ENCODE data around the gene GRID1. TPM values are rescaled to one million over a fixed set of nuclear protein-coding genes. Genes with fewer than 3 reads are reported as not detected.

The GRID1 gene
- total and polyA plus RNA-seq, 8 donors = 0.31 to 8.5 (median 1.0) TPM; not detected in 1

DNA sequence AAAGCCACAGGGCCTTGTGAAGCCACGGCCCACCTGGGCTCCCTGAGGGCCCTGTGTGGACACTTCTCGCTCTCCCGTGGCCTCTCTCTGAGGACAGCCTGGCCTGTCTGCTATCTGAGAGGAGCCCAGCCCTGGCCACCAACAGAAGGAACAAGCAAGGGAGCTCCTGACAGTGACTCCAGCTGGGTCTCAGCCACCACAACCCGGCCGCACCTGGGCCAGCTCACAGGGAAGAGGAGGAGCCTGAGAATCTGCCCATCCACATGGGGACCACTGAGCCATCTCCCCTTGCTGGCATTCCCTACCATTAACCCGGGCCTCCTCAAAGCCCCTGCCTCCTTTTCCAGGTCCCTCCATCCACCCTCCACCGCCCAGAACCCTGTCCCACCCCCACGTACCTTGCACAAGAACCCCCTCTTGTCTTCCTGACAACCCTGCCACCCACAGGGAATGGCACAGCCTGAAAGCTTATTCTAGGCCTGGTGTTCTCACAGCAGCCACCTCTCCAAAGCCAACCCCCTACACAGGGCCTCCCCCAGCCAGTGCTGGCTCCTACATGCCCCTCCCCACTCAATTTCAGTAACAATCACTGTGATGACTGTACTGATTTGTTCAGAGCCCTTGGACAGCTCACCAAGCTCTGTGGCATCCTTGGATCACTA is 120.2 kb downstream of the GRID1 start:
- 58 to 76% (median 66%) methylated on average over 3 to 8 of the region's 8 CpGs for WGBS, 5 donors
- Histone ChIP-seq H3K4me3 (no peak overlapping the region), H3K27me3 (peaks cover 0 to 5% (median 0%) of the 10 kb centered on the region in 3 donors), H3K9me3 (peaks cover 0 to 7% (median 2%) of the 10 kb centered on the region in 4 donors), H3K4me1 (no peaks in the 10 kb centered on the region), H3K27ac (no peak overlapping the region), H3K36me3 (no peaks in the 10 kb centered on the region)
- intact Hi-C loops (cut with DNase I; ENCODE audit: low total_unique reads) = no loop called here
- DNase-seq = no peak
- TF ChIP-seq POLR2A (IDR thresholded peaks at IDR 0.05) = no peak

DNA sequence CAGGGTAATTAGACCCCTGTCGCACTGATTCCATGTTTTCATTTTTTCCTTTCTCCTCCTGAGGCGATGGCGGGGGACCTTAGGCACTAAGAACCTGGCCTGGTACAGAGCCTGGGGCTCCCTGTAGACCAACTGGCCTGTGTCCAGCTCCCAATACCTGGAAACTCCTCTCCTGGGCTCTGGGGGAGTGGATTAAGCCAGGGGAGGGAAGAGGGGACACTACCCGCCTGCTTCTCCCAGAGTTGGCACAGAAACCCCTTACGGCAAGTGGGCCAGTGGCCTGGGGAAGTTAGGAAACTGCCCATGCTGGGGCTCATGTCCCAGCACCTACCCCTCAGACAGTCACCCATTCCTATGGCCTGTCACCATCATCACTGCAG is 121.6 kb downstream of the GRID1 start:
- 85 to 92% (median 89%) methylated on average over 5 of the region's 5 CpGs for WGBS, 5 donors
- intact Hi-C loops (cut with DNase I; ENCODE audit: low total_unique reads) = no loop called here

DNA sequence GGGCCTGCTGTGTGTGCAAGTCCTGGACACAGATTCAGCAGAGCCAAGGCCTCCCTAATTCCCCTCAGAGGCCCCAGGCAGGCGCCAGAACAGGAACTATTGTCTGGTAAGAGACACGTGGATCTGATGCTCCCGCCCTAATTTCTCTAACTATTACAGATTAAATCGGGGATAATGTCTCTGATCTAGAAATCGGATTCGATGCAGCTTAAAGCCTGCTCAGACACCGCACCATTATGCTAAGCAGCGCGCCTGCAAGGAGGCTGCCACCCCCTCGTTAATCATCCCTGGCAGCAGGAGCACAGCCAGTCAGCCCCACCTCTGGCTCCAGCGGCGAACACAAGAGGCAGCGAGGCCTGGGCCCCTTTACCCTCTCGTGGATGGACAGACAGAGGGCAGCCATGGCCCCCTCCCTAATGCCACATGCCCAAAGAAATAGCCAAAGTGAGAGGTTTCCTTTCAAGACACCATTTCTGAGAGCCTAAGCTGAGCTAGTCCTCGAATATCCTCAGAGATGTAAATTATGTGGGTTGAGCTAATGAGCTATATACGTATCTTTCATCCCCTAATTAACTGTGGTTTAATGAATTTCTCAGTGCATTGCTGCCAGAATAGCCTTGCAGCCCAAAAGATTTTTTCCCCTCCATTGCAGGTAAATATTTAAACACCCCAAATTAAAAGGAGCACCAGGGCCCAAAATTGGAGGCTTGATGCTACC is 122.1 kb downstream of the GRID1 start:
- TF ChIP-seq POLR2AphosphoS5 (IDR thresholded peaks at IDR 0.05) (no peak), POLR2A (IDR thresholded peaks at IDR 0.05) (no peak), EP300 (IDR thresholded peaks at IDR 0.05) (no peak)
- TF ChIP-seq, protein P1, sequence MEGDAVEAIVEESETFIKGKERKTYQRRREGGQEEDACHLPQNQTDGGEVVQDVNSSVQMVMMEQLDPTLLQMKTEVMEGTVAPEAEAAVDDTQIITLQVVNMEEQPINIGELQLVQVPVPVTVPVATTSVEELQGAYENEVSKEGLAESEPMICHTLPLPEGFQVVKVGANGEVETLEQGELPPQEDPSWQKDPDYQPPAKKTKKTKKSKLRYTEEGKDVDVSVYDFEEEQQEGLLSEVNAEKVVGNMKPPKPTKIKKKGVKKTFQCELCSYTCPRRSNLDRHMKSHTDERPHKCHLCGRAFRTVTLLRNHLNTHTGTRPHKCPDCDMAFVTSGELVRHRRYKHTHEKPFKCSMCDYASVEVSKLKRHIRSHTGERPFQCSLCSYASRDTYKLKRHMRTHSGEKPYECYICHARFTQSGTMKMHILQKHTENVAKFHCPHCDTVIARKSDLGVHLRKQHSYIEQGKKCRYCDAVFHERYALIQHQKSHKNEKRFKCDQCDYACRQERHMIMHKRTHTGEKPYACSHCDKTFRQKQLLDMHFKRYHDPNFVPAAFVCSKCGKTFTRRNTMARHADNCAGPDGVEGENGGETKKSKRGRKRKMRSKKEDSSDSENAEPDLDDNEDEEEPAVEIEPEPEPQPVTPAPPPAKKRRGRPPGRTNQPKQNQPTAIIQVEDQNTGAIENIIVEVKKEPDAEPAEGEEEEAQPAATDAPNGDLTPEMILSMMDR (IDR thresholded peaks at IDR 0.05) = no peak
- intact Hi-C loops (cut with DNase I; ENCODE audit: low total_unique reads) = no loop called here
- H3K4me1 ChIP-seq = no peaks in the 10 kb centered on the region

More for the DNA sequence above, 121.6 kb downstream of the GRID1 start:
- H3K27ac ChIP-seq = no peak overlapping the region
- no peak for DNase-seq
- H3K36me3 ChIP-seq = no peaks in the 10 kb centered on the region
- H3K27me3 ChIP-seq = no peaks in the 10 kb centered on the region
- H3K4me1 ChIP-seq = no peaks in the 10 kb centered on the region
- TF ChIP-seq EP300 (IDR thresholded peaks at IDR 0.05) (no peak), POLR2A (IDR thresholded peaks at IDR 0.05) (no peak), POLR2AphosphoS5 (IDR thresholded peaks at IDR 0.05) (no peak)
- TF ChIP-seq, protein P1 (IDR thresholded peaks at IDR 0.05) = no peak
- H3K9me3 ChIP-seq = no peaks in the 10 kb centered on the region
- no peak overlapping the region for H3K4me3 ChIP-seq

DNA sequence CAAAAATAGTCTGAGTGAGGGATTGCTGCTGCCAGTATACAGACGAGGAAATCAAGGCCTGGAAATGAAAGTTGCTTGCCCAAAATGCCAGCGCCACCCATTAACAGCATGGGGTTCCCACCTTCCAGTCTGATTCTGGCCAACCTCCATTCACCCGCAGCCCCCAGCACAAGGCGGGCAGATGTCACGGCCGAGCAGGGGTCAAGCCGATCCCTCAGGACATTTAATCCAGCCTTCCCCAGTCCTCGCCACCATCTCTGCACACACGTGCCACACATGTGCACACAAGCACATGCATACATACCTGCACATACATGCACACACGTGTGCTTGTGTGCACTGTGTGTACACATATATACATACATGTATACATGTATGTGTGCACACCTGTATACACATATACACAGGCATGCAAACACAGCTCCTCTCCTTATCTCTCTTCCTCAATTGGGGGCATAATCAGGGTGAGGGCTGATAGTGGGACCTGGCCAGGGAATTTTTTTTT is 122.9 kb downstream of the GRID1 start:
- DNase-seq = no peak
- peaks cover 0 to 5% (median 2%) of the 10 kb centered on the region in 4 donors for H3K9me3 ChIP-seq
- TF ChIP-seq POLR2A (IDR thresholded peaks at IDR 0.05) (no peak), EP300 (IDR thresholded peaks at IDR 0.05) (no peak), POLR2AphosphoS5 (IDR thresholded peaks at IDR 0.05) (no peak)
- TF ChIP-seq, protein P1 (IDR thresholded peaks at IDR 0.05) = no peak
- no peaks in the 10 kb centered on the region for H3K36me3 ChIP-seq
- H3K4me3 ChIP-seq = no peak overlapping the region
- intact Hi-C loops (cut with DNase I; ENCODE audit: low total_unique reads) = no loop called here
- H3K4me1 ChIP-seq = no peaks in the 10 kb centered on the region
- H3K27me3 ChIP-seq = no peaks in the 10 kb centered on the region
- no peak overlapping the region for H3K27ac ChIP-seq
- WGBS, 5 donors = 86 to 90% (median 89%) methylated on average over 10 of the region's 10 CpGs

More for the DNA sequence above, 122.1 kb downstream of the GRID1 start:
- H3K27ac ChIP-seq = no peak overlapping the region
- no peaks in the 10 kb centered on the region for H3K27me3 ChIP-seq
- no peaks in the 10 kb centered on the region for H3K9me3 ChIP-seq
- 31 to 53% (median 36%) methylated on average over 12 to 16 of the region's 16 CpGs for WGBS, 5 donors
- no peaks in the 10 kb centered on the region for H3K36me3 ChIP-seq
- no peak overlapping the region for H3K4me3 ChIP-seq
- peak in 1 of 2 donors; percentile 60 for DNase-seq
